SK-N-MC (cell line): Measurements from ENCODE around the gene FIGLA.

Experiments
- DNase-seq: peaks from one replicate; pipeline ENCODE4 v3.0.0-alpha.2; 2011; ENCODE audit warnings: low read depth, low spot score
- H3K27ac ChIP-seq: fragments of 200-600 bp; sonication (generic); 2 replicates; pipeline ENCODE4 v1.5.1; 2016; ENCODE audit warnings: mixed run types
- H3K36me3 ChIP-seq: fragments of 200-600 bp; sonication (generic); 2 replicates; pipeline ENCODE4 v1.6.1; 2017; ENCODE audit warnings: antibody characterized with exemption, low read length, mixed read lengths; ENCODE audit not compliant: insufficient read depth
- H3K4me3 ChIP-seq: fragments of 200-600 bp; sonication (generic); 2 replicates; pipeline ENCODE4 v1.5.1; 2016
- H3K9ac ChIP-seq: fragments of 200-600 bp; sonication (generic); 2 replicates; pipeline ENCODE4 v1.8.0; 2017; ENCODE audit warnings: mixed run types, mixed read lengths; ENCODE audit not compliant: insufficient read length
- H3K9me3 ChIP-seq: fragments of 200-600 bp; sonication (generic); 2 replicates; pipeline ENCODE4 v1.6.1; 2017; ENCODE audit warnings: low read depth, mild to moderate bottlenecking, antibody characterized with exemption, low read length, moderate library complexity, mixed read lengths
- EZH2 ChIP-seq: fragments of 200-600 bp; sonication (generic); IDR thresholded peaks from one replicate; pipeline ENCODE4 v1.6.1; 2017; ENCODE audit warnings: antibody characterized with exemption
- FOXP2 ChIP-seq: optimal IDR thresholded peaks from 2 replicates; pipeline ENCODE3; 2011; ENCODE audit warnings: mild to moderate bottlenecking, moderate library complexity; ENCODE audit not compliant: insufficient read depth; ENCODE audit errors: extremely low read length, control extremely low read depth
- POLR2AphosphoS5 ChIP-seq: IDR thresholded peaks from 2 replicates; pipeline ENCODE4 v1.6.1; 2012; ENCODE audit warnings: mild to moderate bottlenecking, low read depth, low read length, borderline replicate concordance

FIGLA gene

DNA sequence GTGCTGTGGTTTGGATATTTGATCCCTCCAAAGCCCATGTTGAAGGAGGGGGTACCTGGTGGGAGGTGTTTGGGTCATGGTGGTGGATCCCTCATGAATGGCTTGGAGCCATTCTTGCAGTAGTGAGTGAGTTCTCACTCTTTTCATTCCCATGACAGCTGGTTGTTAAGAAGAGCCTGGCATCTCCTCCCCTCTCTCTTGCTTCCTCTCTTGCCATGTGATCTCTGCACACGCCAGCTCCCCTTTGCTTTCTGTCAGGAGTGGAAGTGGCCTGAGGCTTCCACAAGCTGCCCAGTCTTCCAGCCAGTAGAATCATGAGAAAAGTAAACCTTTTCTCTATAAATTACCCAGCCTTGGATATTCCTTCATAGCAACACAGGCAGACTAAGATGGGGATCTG is 31.0 kb downstream of the FIGLA start:
- Histone ChIP-seq H3K9me3 (no peaks in the 10 kb centered on the region), H3K4me3 (no peak overlapping the region), H3K27ac (no peak overlapping the region), H3K36me3 (no peaks in the 10 kb centered on the region), H3K9ac (no peak overlapping the region)
- no peak for DNase-seq
- TF ChIP-seq FOXP2 (no peak), POLR2AphosphoS5 (no peak), EZH2 (no peak)

DNA sequence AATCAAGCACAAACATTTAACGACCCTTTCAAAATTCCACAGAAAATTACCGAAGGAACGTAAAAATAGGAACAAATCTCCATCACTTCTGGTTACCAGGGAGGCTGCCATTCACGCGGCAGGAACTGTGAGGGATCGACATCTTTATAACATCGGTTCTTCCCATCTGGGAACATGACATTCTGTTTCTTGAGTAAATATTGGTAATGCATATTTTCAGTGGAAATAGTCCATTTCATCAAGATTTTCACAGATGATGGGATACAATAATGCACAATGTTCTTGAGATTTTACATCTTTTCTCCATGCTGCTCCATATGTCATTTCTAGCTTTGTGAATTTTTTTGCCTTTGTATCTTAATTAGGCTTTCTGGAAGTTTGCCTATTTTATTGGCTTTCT is 32.5 kb downstream of the FIGLA start:
- Histone ChIP-seq H3K9ac (no peak overlapping the region), H3K27ac (no peak overlapping the region), H3K9me3 (no peaks in the 10 kb centered on the region), H3K36me3 (no peaks in the 10 kb centered on the region), H3K4me3 (no peak overlapping the region)
- no peak for DNase-seq
- TF ChIP-seq EZH2 = no peak
- TF ChIP-seq POLR2AphosphoS5 = no peak
- no peak for TF ChIP-seq FOXP2

DNA sequence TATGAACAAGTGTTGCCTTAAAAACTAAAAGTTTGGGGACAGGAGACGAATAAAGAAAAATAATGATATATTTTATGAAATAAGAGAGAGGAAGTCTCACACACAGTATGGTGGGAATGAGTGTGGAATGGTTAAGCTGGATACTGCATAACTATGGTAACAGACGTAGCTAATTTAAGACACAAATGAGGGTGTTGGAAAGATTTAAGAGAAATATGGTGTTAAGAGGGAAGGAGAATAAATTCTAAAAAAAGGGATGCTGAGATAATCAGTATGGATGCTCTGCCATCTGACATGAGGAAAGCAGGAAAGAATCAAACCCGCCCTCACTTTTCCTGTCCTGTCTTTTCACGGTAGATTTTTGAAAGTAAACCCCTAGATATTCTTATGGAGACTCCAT is 33.1 kb downstream of the FIGLA start:
- H3K36me3 ChIP-seq = no peaks in the 10 kb centered on the region
- TF ChIP-seq POLR2AphosphoS5 = no peak
- TF ChIP-seq FOXP2 = no peak
- TF ChIP-seq EZH2 = no peak

DNA sequence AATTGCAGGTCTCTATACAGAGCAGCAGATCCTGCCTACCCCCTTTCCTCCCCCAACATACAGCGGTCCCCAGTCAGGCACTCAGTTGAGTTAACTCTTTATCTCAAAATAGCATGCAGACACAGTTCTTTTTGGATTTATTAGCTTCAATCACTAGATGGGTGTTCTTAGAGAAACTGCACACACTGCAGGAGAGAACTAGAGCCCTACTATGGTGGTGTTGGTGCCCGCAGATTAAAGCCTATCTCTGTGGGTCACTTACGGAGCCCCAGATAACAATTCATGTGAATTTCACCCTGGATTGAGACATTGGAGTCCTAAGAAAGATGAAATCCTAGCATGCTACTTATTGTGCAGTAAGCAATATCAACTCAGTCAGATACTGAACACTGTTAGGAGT is 34.3 kb downstream of the FIGLA start:
- H3K9ac ChIP-seq = no peak overlapping the region
- no peaks in the 10 kb centered on the region for H3K36me3 ChIP-seq
- H3K4me3 ChIP-seq = no peak overlapping the region
- no peak for DNase-seq
- H3K9me3 ChIP-seq = no peaks in the 10 kb centered on the region
- no peak overlapping the region for H3K27ac ChIP-seq
- no peak for TF ChIP-seq POLR2AphosphoS5
- TF ChIP-seq EZH2 = no peak
- no peak for TF ChIP-seq FOXP2

More for the DNA sequence above, 33.1 kb downstream of the FIGLA start:
- DNase-seq = no peak
- Histone ChIP-seq H3K27ac (no peak overlapping the region), H3K9ac (no peak overlapping the region), H3K9me3 (no peaks in the 10 kb centered on the region), H3K4me3 (no peak overlapping the region)

DNA sequence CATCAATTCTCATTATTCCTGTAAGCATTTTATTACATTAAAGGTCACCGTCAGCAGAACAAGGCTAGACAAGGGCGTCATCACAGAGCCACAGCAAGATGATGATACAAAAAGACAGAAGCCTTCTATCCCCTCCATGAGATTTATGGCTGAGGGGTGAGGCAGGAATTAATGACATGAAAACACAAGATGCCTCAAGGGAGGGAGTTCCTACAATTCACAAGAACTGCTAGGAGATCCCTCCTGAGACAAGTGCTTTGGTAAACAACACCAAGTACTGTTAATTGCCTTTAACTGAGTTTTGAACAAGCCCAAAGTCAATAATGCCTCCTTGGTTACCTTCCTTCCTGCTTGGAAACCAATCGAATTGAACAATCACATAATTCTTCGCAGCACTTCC is 36.5 kb downstream of the FIGLA start:
- no peak for DNase-seq

DNA sequence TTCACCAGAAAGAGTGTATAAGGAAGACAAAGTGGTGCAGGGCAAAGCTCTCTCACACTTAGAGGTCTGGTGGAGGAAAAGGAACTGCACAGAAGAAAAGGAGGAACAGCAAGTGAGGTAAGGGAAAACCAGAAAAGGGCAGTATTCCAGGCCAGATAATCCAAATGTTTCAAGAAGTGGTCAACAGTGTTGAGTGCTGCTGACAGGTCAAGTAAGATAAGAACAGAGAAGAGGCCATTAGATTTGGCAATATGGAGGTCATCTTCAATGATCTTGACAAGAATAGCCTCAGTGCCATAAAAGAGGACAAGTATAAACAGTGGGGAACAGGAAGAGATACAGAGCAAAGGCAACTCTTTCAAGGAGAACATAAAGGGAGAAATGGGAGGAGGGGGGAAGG is 37.4 kb downstream of the FIGLA start:
- no peaks in the 10 kb centered on the region for H3K36me3 ChIP-seq
- H3K9ac ChIP-seq = no peak overlapping the region
- H3K9me3 ChIP-seq = no peaks in the 10 kb centered on the region
- H3K4me3 ChIP-seq = no peak overlapping the region
- no peak for TF ChIP-seq EZH2
- no peak for TF ChIP-seq POLR2AphosphoS5
- no peak for TF ChIP-seq FOXP2
- H3K27ac ChIP-seq = no peak overlapping the region
- no peak for DNase-seq

More for the DNA sequence above, 36.5 kb downstream of the FIGLA start:
- no peak for TF ChIP-seq POLR2AphosphoS5
- no peak for TF ChIP-seq EZH2
- no peak for TF ChIP-seq FOXP2
- Histone ChIP-seq H3K9me3 (no peaks in the 10 kb centered on the region), H3K27ac (no peak overlapping the region), H3K4me3 (no peak overlapping the region), H3K9ac (no peak overlapping the region), H3K36me3 (no peaks in the 10 kb centered on the region)

DNA sequence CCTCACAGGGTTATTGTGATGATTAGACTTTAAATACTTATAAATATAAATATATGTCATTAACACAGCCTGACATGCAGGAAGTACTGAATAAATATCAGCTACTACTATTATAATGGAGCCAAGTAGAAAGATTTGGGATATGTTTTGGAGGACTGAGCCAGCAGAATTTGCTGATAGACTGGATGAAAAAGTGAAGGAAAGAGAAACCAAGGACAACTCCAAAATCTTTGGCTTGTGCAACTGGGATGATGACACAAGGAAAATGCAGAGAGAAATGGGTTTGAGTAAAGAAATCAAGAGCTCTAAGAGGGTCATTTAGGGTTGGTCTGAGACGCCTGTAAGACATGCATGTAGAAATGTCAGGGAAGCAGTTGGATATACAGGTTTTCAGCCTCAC is 38.0 kb downstream of the FIGLA start:
- TF ChIP-seq EZH2 = no peak
- TF ChIP-seq FOXP2 = no peak
- no peak for TF ChIP-seq POLR2AphosphoS5

DNA sequence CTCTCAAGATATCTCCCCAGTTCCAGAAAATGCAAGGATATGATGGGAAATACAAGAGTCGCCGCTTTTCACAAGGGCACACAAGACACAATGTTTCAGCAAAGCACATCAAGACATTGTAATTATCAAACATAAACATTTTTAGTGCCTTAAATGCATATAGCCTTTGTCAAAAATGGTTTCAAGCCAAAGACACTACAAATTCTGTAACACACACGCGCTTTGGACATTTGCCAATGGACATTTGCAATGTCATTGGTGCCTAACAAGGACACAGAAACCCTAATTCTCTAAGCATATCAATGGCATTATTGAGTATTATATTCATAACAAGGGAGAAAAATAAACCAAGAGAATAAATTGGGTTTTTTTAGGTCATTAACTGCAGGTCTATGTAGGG is 38.6 kb downstream of the FIGLA start:
- Histone ChIP-seq H3K9ac (no peak overlapping the region), H3K36me3 (no peaks in the 10 kb centered on the region), H3K9me3 (no peaks in the 10 kb centered on the region), H3K27ac (no peak overlapping the region), H3K4me3 (no peak overlapping the region)
- no peak for DNase-seq
- TF ChIP-seq FOXP2 (no peak), POLR2AphosphoS5 (no peak), EZH2 (no peak)

More for the DNA sequence above, 38.0 kb downstream of the FIGLA start:
- no peak for DNase-seq
- no peak overlapping the region for H3K4me3 ChIP-seq
- H3K27ac ChIP-seq = no peak overlapping the region
- no peak overlapping the region for H3K9ac ChIP-seq
- H3K9me3 ChIP-seq = no peaks in the 10 kb centered on the region
- no peaks in the 10 kb centered on the region for H3K36me3 ChIP-seq

DNA sequence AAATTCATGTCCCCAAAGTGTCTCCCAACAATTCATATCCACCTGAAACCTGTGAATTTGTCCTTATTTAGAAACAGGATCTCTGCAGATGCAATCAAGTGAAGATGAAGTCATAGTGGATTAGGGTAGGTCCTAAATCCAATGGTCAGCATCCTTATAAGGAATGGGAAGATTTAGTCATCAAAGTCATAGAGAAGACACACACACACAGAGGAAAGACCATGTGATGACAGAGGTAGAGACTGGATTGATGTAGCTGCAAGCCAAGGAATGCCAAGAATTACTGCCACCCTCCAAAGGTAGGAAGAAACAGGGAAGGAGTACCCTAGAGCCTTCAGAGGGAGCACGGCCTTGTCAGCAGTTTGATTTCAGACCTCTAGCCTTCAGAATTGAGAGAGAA is 40.1 kb downstream of the FIGLA start:
- Histone ChIP-seq H3K27ac (no peak overlapping the region), H3K36me3 (no peaks in the 10 kb centered on the region), H3K9me3 (no peaks in the 10 kb centered on the region), H3K9ac (no peak overlapping the region), H3K4me3 (no peak overlapping the region)
- no peak for DNase-seq
- no peak for TF ChIP-seq FOXP2
- no peak for TF ChIP-seq POLR2AphosphoS5
- TF ChIP-seq EZH2 = no peak

DNA sequence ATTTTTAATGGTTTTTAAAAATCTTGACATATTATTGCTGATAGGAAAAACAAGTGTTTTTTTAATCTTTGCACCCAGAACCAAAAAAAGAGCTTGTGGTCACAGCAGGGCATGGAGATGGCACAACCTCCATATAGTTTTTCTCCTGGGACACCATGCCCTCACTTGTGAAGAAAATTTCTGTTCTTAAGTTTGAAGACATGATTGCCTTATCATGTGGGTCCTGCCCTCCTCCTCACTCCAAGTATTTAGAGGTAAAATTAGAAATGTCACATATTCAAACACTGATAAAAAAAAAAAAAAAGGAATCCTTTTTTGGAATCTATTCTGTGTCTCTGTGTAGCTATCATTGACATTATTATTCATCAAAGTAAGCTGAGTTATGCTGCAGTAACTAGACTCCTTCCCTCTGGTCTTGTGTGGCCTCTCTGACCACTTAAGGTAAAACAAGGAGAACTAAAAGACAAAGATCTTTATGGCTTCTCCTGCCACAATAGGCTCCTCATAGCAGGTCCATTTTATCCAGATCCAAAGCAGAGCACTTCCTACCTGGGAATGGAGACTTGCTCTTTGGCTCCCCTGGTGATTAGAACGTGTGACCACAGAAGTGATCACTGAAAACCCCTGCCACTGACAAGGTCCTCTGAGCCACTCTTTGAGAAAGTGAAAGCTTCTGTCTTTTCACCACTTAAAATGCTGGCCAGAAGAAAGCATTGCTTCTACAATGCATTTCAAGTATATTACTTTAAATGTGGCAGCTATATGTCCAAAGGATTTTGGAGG is 42.2 kb downstream of the FIGLA start:
- no peak overlapping the region for H3K9ac ChIP-seq
- no peaks in the 10 kb centered on the region for H3K36me3 ChIP-seq
- H3K27ac ChIP-seq = no peak overlapping the region
- TF ChIP-seq EZH2 (no peak), POLR2AphosphoS5 (no peak), FOXP2 (no peak)
- H3K4me3 ChIP-seq = no peak overlapping the region
- DNase-seq = no peak
- H3K9me3 ChIP-seq = no peaks in the 10 kb centered on the region
